ENCODE results near the gene VPS52.

VPS52 gene

GRCh38 chr6:33250731-33251130 lies 20.9 kb downstream of the VPS52 start:
- H3K4ac ChIP-seq (ENCODE audit: low read depth, low read length), result no peak overlapping the region
- H3K79me1 ChIP-seq (ENCODE audit: low read length), result no peaks in the 10 kb centered on the region
- peaks cover 1% of the 10 kb centered on the region for H3K27me3 ChIP-seq (ENCODE audit: insufficient read depth, low read length, poor library complexity)
- H3K4me2 ChIP-seq (ENCODE audit: low read length), result no peak overlapping the region
- no peak overlapping the region for H3K27ac ChIP-seq (ENCODE audit: low read depth, low read length)
- H3K56ac ChIP-seq (ENCODE audit: low read length), result no peak overlapping the region
- H4K8ac ChIP-seq (ENCODE audit: low read depth, low read length), result no peak overlapping the region
- H3K9ac ChIP-seq (ENCODE audit: low read length), result no peak overlapping the region
- no peak overlapping the region for H2BK120ac ChIP-seq (ENCODE audit: low read depth, low read length)
- no peak overlapping the region for H3K4me3 ChIP-seq (ENCODE audit: low read length)
- H2AK5ac ChIP-seq (ENCODE audit: low read length), result no peak overlapping the region
- H2BK15ac ChIP-seq (replicated peaks; ENCODE audit: low read depth), result no peak overlapping the region
- H3K79me2 ChIP-seq (ENCODE audit: control insufficient read depth, insufficient read depth, low read length), result no peaks in the 10 kb centered on the region
- no peak overlapping the region for H3K18ac ChIP-seq (ENCODE audit: low read length)
- no CpG with 5 or more reads among the region's 13 CpGs for WGBS (ENCODE audit: extremely low coverage, insufficient coverage, low lambda C conversion rate)
- no peak overlapping the region for H2BK5ac ChIP-seq (ENCODE audit: low read length)
- no peak for DNase-seq
- no peaks in the 10 kb centered on the region for H3K36me3 ChIP-seq (ENCODE audit: control insufficient read depth, insufficient read depth, low read length)
- peaks cover 3% of the 10 kb centered on the region for H3K4me1 ChIP-seq (ENCODE audit: control insufficient read depth, low read depth, low read length)
- no peak overlapping the region for H4K5ac ChIP-seq (ENCODE audit: low read length)
- H3K23ac ChIP-seq (ENCODE audit: low read length), result no peak overlapping the region

GRCh38 chr6:33249732-33250630 lies 21.7 kb downstream of the VPS52 start:
- no peaks in the 10 kb centered on the region for H3K36me3 ChIP-seq (ENCODE audit: control insufficient read depth, insufficient read depth, low read length)
- peak overlapping the region; percentile 98 for H3K56ac ChIP-seq (ENCODE audit: low read length)
- no peaks in the 10 kb centered on the region for H3K79me2 ChIP-seq (ENCODE audit: control insufficient read depth, insufficient read depth, low read length)
- H3K4ac ChIP-seq (ENCODE audit: low read depth, low read length), result no peak overlapping the region
- peak overlapping the region; percentile 66 for H3K4me3 ChIP-seq (ENCODE audit: low read length)
- H3K27ac ChIP-seq (ENCODE audit: low read depth, low read length), result peak overlapping the region; percentile 65
- H3K9ac ChIP-seq (ENCODE audit: low read length), result peak overlapping the region; percentile 94
- no peak overlapping the region for H4K8ac ChIP-seq (ENCODE audit: low read depth, low read length)
- no peaks in the 10 kb centered on the region for H3K79me1 ChIP-seq (ENCODE audit: low read length)
- no CpG with 5 or more reads among the region's 15 CpGs for WGBS (ENCODE audit: extremely low coverage, insufficient coverage, low lambda C conversion rate)
- H4K5ac ChIP-seq (ENCODE audit: low read length), result no peak overlapping the region
- H3K27me3 ChIP-seq (ENCODE audit: insufficient read depth, low read length, poor library complexity), result peaks cover 1% of the 10 kb centered on the region
- H2BK5ac ChIP-seq (ENCODE audit: low read length), result no peak overlapping the region
- no peak overlapping the region for H3K23ac ChIP-seq (ENCODE audit: low read length)
- no peak for DNase-seq
- peaks cover 3% of the 10 kb centered on the region for H3K4me1 ChIP-seq (ENCODE audit: control insufficient read depth, low read depth, low read length)
- no peak overlapping the region for H2AK5ac ChIP-seq (ENCODE audit: low read length)
- H3K4me2 ChIP-seq (ENCODE audit: low read length), result peak overlapping the region; percentile 92
- no peak overlapping the region for H2BK15ac ChIP-seq (replicated peaks; ENCODE audit: low read depth)
- H2BK120ac ChIP-seq (ENCODE audit: low read depth, low read length), result no peak overlapping the region
- H3K18ac ChIP-seq (ENCODE audit: low read length), result no peak overlapping the region

- Histone ChIP-seq H3K9ac (ENCODE audit: low read length) (peak overlapping the region; percentile 94), H3K79me1 (ENCODE audit: low read length) (no peaks in the 10 kb centered on the region), H3K4ac (ENCODE audit: low read depth, low read length) (no peak overlapping the region), H3K27me3 (ENCODE audit: insufficient read depth, low read length, poor library complexity) (peaks cover 1% of the 10 kb centered on the region), H3K79me2 (ENCODE audit: control insufficient read depth, insufficient read depth, low read length) (no peaks in the 10 kb centered on the region), H3K23ac (ENCODE audit: low read length) (no peak overlapping the region), H3K56ac (ENCODE audit: low read length) (peak overlapping the region; percentile 98), H3K27ac (ENCODE audit: low read depth, low read length) (peak overlapping the region; percentile 65), H3K36me3 (ENCODE audit: control insufficient read depth, insufficient read depth, low read length) (no peaks in the 10 kb centered on the region), H2BK120ac (ENCODE audit: low read depth, low read length) (no peak overlapping the region), H4K5ac (ENCODE audit: low read length) (no peak overlapping the region), H3K4me3 (ENCODE audit: low read length) (peak overlapping the region; percentile 66), H4K8ac (ENCODE audit: low read depth, low read length) (no peak overlapping the region), H3K4me2 (ENCODE audit: low read length) (peak overlapping the region; percentile 100), H2BK15ac (replicated peaks; ENCODE audit: low read depth) (no peak overlapping the region), H3K4me1 (ENCODE audit: control insufficient read depth, low read depth, low read length) (peaks cover 3% of the 10 kb centered on the region), H2AK5ac (ENCODE audit: low read length) (no peak overlapping the region), H2BK5ac (ENCODE audit: low read length) (no peak overlapping the region), H3K18ac (ENCODE audit: low read length) (no peak overlapping the region)
- WGBS (ENCODE audit: extremely low coverage, insufficient coverage, low lambda C conversion rate), result no CpG with 5 or more reads among the region's 58 CpGs
- DNase-seq, result peak; percentile 99
These were observed 22.5 kb downstream of the VPS52 start for GRCh38 chr6:33248932-33249731.

- Histone ChIP-seq H3K4me3 (ENCODE audit: low read length) (peak overlapping the region; percentile 40), H3K4me2 (ENCODE audit: low read length) (peak overlapping the region; percentile 100), H3K4ac (ENCODE audit: low read depth, low read length) (no peak overlapping the region), H3K27me3 (ENCODE audit: insufficient read depth, low read length, poor library complexity) (peaks cover 1% of the 10 kb centered on the region), H2BK120ac (ENCODE audit: low read depth, low read length) (no peak overlapping the region), H3K9ac (ENCODE audit: low read length) (peak overlapping the region; percentile 69), H3K18ac (ENCODE audit: low read length) (no peak overlapping the region), H2AK5ac (ENCODE audit: low read length) (no peak overlapping the region), H4K5ac (ENCODE audit: low read length) (no peak overlapping the region), H2BK5ac (ENCODE audit: low read length) (no peak overlapping the region), H3K36me3 (ENCODE audit: control insufficient read depth, insufficient read depth, low read length) (no peaks in the 10 kb centered on the region), H3K4me1 (ENCODE audit: control insufficient read depth, low read depth, low read length) (peaks cover 3% of the 10 kb centered on the region), H3K79me1 (ENCODE audit: low read length) (no peaks in the 10 kb centered on the region), H3K23ac (ENCODE audit: low read length) (no peak overlapping the region), H2BK15ac (replicated peaks; ENCODE audit: low read depth) (no peak overlapping the region), H3K27ac (ENCODE audit: low read depth, low read length) (no peak overlapping the region), H4K8ac (ENCODE audit: low read depth, low read length) (no peak overlapping the region), H3K79me2 (ENCODE audit: control insufficient read depth, insufficient read depth, low read length) (no peaks in the 10 kb centered on the region), H3K56ac (ENCODE audit: low read length) (peak overlapping the region; percentile 83)
- DNase-seq, result no peak
- WGBS (ENCODE audit: extremely low coverage, insufficient coverage, low lambda C conversion rate), result no CpG with 5 or more reads among the region's 18 CpGs
These were observed 23.1 kb downstream of the VPS52 start for GRCh38 chr6:33248643-33248931.

- Histone ChIP-seq H3K27ac (ENCODE audit: low read depth, low read length) (no peak overlapping the region), H3K27me3 (ENCODE audit: insufficient read depth, low read length, poor library complexity) (peaks cover 1% of the 10 kb centered on the region)
- no CpG with 5 or more reads among the region's 28 CpGs for WGBS (ENCODE audit: extremely low coverage, insufficient coverage, low lambda C conversion rate)
These were observed 23.6 kb downstream of the VPS52 start for GRCh38 chr6:33247977-33248642.

More at GRCh38 chr6:33247977-33248642, 23.6 kb downstream of the VPS52 start:
- H2BK120ac ChIP-seq (ENCODE audit: low read depth, low read length), result no peak overlapping the region
- no peak overlapping the region for H3K23ac ChIP-seq (ENCODE audit: low read length)
- no peaks in the 10 kb centered on the region for H3K79me2 ChIP-seq (ENCODE audit: control insufficient read depth, insufficient read depth, low read length)
- H3K36me3 ChIP-seq (ENCODE audit: control insufficient read depth, insufficient read depth, low read length), result no peaks in the 10 kb centered on the region
- peak; percentile 90 for DNase-seq
- peak overlapping the region; percentile 83 for H3K56ac ChIP-seq (ENCODE audit: low read length)
- no peak overlapping the region for H4K5ac ChIP-seq (ENCODE audit: low read length)
- no peak overlapping the region for H2BK5ac ChIP-seq (ENCODE audit: low read length)
- no peak overlapping the region for H4K8ac ChIP-seq (ENCODE audit: low read depth, low read length)
- H3K4ac ChIP-seq (ENCODE audit: low read depth, low read length), result no peak overlapping the region
- peak overlapping the region; percentile 75 for H3K9ac ChIP-seq (ENCODE audit: low read length)
- no peak overlapping the region for H3K18ac ChIP-seq (ENCODE audit: low read length)
- H3K79me1 ChIP-seq (ENCODE audit: low read length), result no peaks in the 10 kb centered on the region
- H3K4me1 ChIP-seq (ENCODE audit: control insufficient read depth, low read depth, low read length), result peaks cover 3% of the 10 kb centered on the region
- H2BK15ac ChIP-seq (replicated peaks; ENCODE audit: low read depth), result no peak overlapping the region
- peak overlapping the region; percentile 100 for H3K4me2 ChIP-seq (ENCODE audit: low read length)
- no peak overlapping the region for H3K4me3 ChIP-seq (ENCODE audit: low read length)
- no peak overlapping the region for H2AK5ac ChIP-seq (ENCODE audit: low read length)
